WTC11 (cell line): ENCODE measurements around the gene CXCL12.

Source experiments
- JUN ChIP-seq: sonication (generic); formaldehyde crosslinking; IDR thresholded peaks from 2 replicates; pipeline ENCODE4 v1.8.0; 2023; ENCODE audit warnings: mild to moderate bottlenecking, missing genetic modification reagents
- TCF7 ChIP-seq: sonication (generic); formaldehyde crosslinking; IDR thresholded peaks from 2 replicates; pipeline ENCODE4 v1.8.0; 2022; ENCODE audit warnings: mild to moderate bottlenecking, low read depth, missing genetic modification reagents, moderate library complexity
- ZBTB21 ChIP-seq: sonication (generic); formaldehyde crosslinking; IDR thresholded peaks from 2 replicates; pipeline ENCODE4 v1.8.1; 2023; ENCODE audit warnings: mild to moderate bottlenecking, missing genetic modification reagents, borderline replicate concordance
- TF ChIP-seq, protein P1 (sequence below): sonication (generic); formaldehyde crosslinking; IDR thresholded peaks from 2 replicates; pipeline ENCODE4 v1.8.0; 2022; ENCODE audit warnings: mild to moderate bottlenecking, missing genetic modification reagents
- TF ChIP-seq, protein P2 (sequence below): fragments of 200-600 bp; IDR thresholded peaks from 2 replicates; pipeline ENCODE4 v1.8.0; 2022; ENCODE audit warnings: antibody characterized with exemption
- TF ChIP-seq, protein P3 (sequence below): sonication (generic); formaldehyde crosslinking; IDR thresholded peaks from 2 replicates; pipeline ENCODE4 v1.8.1; 2022; ENCODE audit warnings: low read depth, missing genetic modification reagents, borderline replicate concordance
- TF ChIP-seq, protein P4 (sequence below): sonication (generic); formaldehyde crosslinking; IDR thresholded peaks from 2 replicates; pipeline ENCODE4 v1.8.0; 2022; ENCODE audit warnings: mild to moderate bottlenecking, missing genetic modification reagents
- TF ChIP-seq, protein P5 (sequence below): sonication (generic); formaldehyde crosslinking; IDR thresholded peaks from 2 replicates; pipeline ENCODE4 v1.8.1; 2023; ENCODE audit warnings: mild to moderate bottlenecking, missing genetic modification reagents, moderate library complexity
- TF ChIP-seq, protein P6 (sequence below): sonication (generic); formaldehyde crosslinking; IDR thresholded peaks from 2 replicates; pipeline ENCODE4 v1.8.0; 2022; ENCODE audit warnings: mild to moderate bottlenecking, missing genetic modification reagents

DNA sequence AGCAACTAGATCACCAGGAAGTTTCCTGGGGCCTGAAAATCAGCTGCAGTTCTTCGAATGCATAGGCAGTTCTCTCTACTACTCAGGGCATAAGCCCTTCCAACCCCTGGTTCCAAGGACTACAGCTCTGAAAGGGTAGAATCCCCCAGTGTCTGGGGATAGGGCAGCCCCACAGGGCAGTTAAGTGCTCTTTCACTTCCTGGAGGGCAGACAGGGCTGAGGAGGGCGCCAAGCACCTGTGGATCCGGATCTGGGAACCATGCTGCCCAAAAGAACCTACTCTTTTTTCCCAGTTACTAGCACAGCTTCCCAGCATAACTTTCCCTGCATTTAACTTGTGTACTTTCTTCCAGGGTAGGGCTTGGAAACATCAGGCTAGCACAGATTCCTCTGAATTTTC lies 41.1 kb downstream of the CXCL12 start:
- TF ChIP-seq, protein P1, sequence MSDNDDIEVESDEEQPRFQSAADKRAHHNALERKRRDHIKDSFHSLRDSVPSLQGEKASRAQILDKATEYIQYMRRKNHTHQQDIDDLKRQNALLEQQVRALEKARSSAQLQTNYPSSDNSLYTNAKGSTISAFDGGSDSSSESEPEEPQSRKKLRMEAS (CRISPR knock-in tag) = no peak
- TF ChIP-seq, protein P2, sequence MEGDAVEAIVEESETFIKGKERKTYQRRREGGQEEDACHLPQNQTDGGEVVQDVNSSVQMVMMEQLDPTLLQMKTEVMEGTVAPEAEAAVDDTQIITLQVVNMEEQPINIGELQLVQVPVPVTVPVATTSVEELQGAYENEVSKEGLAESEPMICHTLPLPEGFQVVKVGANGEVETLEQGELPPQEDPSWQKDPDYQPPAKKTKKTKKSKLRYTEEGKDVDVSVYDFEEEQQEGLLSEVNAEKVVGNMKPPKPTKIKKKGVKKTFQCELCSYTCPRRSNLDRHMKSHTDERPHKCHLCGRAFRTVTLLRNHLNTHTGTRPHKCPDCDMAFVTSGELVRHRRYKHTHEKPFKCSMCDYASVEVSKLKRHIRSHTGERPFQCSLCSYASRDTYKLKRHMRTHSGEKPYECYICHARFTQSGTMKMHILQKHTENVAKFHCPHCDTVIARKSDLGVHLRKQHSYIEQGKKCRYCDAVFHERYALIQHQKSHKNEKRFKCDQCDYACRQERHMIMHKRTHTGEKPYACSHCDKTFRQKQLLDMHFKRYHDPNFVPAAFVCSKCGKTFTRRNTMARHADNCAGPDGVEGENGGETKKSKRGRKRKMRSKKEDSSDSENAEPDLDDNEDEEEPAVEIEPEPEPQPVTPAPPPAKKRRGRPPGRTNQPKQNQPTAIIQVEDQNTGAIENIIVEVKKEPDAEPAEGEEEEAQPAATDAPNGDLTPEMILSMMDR = no peak
- TF ChIP-seq, protein P3, sequence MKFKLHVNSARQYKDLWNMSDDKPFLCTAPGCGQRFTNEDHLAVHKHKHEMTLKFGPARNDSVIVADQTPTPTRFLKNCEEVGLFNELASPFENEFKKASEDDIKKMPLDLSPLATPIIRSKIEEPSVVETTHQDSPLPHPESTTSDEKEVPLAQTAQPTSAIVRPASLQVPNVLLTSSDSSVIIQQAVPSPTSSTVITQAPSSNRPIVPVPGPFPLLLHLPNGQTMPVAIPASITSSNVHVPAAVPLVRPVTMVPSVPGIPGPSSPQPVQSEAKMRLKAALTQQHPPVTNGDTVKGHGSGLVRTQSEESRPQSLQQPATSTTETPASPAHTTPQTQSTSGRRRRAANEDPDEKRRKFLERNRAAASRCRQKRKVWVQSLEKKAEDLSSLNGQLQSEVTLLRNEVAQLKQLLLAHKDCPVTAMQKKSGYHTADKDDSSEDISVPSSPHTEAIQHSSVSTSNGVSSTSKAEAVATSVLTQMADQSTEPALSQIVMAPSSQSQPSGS (CRISPR knock-in tag) = no peak
- TF ChIP-seq ZBTB21 (CRISPR knock-in tag) (no peak), JUN (CRISPR knock-in tag) (no peak), TCF7 (no peak)
- TF ChIP-seq, protein P4, sequence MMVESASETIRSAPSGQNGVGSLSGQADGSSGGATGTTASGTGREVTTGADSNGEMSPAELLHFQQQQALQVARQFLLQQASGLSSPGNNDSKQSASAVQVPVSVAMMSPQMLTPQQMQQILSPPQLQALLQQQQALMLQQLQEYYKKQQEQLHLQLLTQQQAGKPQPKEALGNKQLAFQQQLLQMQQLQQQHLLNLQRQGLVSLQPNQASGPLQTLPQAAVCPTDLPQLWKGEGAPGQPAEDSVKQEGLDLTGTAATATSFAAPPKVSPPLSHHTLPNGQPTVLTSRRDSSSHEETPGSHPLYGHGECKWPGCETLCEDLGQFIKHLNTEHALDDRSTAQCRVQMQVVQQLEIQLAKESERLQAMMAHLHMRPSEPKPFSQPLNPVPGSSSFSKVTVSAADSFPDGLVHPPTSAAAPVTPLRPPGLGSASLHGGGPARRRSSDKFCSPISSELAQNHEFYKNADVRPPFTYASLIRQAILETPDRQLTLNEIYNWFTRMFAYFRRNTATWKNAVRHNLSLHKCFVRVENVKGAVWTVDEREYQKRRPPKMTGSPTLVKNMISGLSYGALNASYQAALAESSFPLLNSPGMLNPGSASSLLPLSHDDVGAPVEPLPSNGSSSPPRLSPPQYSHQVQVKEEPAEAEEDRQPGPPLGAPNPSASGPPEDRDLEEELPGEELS (CRISPR knock-in tag) = no peak
- TF ChIP-seq, protein P5, sequence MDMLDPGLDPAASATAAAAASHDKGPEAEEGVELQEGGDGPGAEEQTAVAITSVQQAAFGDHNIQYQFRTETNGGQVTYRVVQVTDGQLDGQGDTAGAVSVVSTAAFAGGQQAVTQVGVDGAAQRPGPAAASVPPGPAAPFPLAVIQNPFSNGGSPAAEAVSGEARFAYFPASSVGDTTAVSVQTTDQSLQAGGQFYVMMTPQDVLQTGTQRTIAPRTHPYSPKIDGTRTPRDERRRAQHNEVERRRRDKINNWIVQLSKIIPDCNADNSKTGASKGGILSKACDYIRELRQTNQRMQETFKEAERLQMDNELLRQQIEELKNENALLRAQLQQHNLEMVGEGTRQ = no peak
- TF ChIP-seq, protein P6, sequence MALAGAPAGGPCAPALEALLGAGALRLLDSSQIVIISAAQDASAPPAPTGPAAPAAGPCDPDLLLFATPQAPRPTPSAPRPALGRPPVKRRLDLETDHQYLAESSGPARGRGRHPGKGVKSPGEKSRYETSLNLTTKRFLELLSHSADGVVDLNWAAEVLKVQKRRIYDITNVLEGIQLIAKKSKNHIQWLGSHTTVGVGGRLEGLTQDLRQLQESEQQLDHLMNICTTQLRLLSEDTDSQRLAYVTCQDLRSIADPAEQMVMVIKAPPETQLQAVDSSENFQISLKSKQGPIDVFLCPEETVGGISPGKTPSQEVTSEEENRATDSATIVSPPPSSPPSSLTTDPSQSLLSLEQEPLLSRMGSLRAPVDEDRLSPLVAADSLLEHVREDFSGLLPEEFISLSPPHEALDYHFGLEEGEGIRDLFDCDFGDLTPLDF (CRISPR knock-in tag) = no peak
